H9 (cell line): ENCODE data around the gene ATP8A2. TPM values are rescaled to one million over a fixed set of nuclear protein-coding genes. Genes with fewer than 3 reads are reported as not detected.

Experiments
- DNase-seq: peaks from one replicate; pipeline ENCODE4 v3.0.0-alpha.2; 2017
- H2AFZ ChIP-seq: one replicate; pipeline ENCODE4 v1.6.1; 2013; ENCODE audit warnings: mild to moderate bottlenecking, low read length, control low read depth, moderate library complexity
- H2AK5ac ChIP-seq: 2 replicates; pipeline ENCODE4 v1.6.1; 2013; ENCODE audit warnings: low read length, control low read depth, mixed read lengths; ENCODE audit not compliant: insufficient read length
- H2BK120ac ChIP-seq: one replicate; pipeline ENCODE4 v1.6.1; 2013; ENCODE audit warnings: low read depth, mild to moderate bottlenecking, low read length, control low read depth, inconsistent platforms; ENCODE audit not compliant: poor library complexity, severe bottlenecking
- H2BK12ac ChIP-seq: 2 replicates; pipeline ENCODE4 v1.6.1; 2013; ENCODE audit warnings: low read length, control low read depth, mixed read lengths, low read depth; ENCODE audit not compliant: insufficient read length
- H2BK15ac ChIP-seq: 2 replicates; pipeline ENCODE4 v1.6.1; 2013; ENCODE audit warnings: low read depth, low read length, control low read depth
- H2BK20ac ChIP-seq: one replicate; pipeline ENCODE4 v1.6.1; 2013; ENCODE audit warnings: low read depth, mild to moderate bottlenecking, low read length, control low read depth, inconsistent platforms; ENCODE audit not compliant: poor library complexity, severe bottlenecking
- H2BK5ac ChIP-seq: 2 replicates; pipeline ENCODE4 v1.6.1; 2013; ENCODE audit warnings: low read length, control low read depth, mixed read lengths; ENCODE audit not compliant: insufficient read length
- H3K14ac ChIP-seq: 2 replicates; pipeline ENCODE4 v1.6.1; 2013; ENCODE audit warnings: low read length, control low read depth; ENCODE audit not compliant: insufficient read depth
- H3K18ac ChIP-seq: 2 replicates; pipeline ENCODE4 v1.6.1; 2013; ENCODE audit warnings: low read depth, mild to moderate bottlenecking, mixed read lengths, low read length, control low read depth; ENCODE audit not compliant: insufficient read length
- H3K23ac ChIP-seq: 2 replicates; pipeline ENCODE4 v1.6.1; 2013; ENCODE audit warnings: low read length, control low read depth, mixed read lengths, low read depth; ENCODE audit not compliant: insufficient read length
- H3K23me2 ChIP-seq: 2 replicates; pipeline ENCODE4 v1.6.1; 2013; ENCODE audit warnings: low read depth, mild to moderate bottlenecking, mixed read lengths, low read length, control low read depth; ENCODE audit not compliant: insufficient read length, poor library complexity, severe bottlenecking
- H3K27ac ChIP-seq: 2 replicates; pipeline ENCODE4 v1.5.1; 2013; ENCODE audit warnings: low read length, control low read depth, mixed read lengths, low read depth; ENCODE audit not compliant: insufficient read length
- H3K27me3 ChIP-seq: 2 replicates; pipeline ENCODE4 v1.6.1; 2013; ENCODE audit warnings: low read length, control low read depth, inconsistent platforms; ENCODE audit not compliant: insufficient read depth
- H3K4ac ChIP-seq: 2 replicates; pipeline ENCODE4 v1.6.1; 2013; ENCODE audit warnings: low read depth, mild to moderate bottlenecking, control low read depth, inconsistent platforms, low read length, moderate library complexity
- H3K4me1 ChIP-seq: 2 replicates; pipeline ENCODE4 v1.6.1; 2013; ENCODE audit warnings: low read length, control low read depth, inconsistent platforms; ENCODE audit not compliant: insufficient read depth
- H3K4me2 ChIP-seq: 2 replicates; pipeline ENCODE4 v1.6.1; 2013; ENCODE audit warnings: low read length, control low read depth, mixed read lengths; ENCODE audit not compliant: insufficient read length, insufficient read depth
- H3K56ac ChIP-seq: 2 replicates; pipeline ENCODE4 v1.6.1; 2013; ENCODE audit warnings: low read depth, mild to moderate bottlenecking, mixed read lengths, low read length, control low read depth; ENCODE audit not compliant: insufficient read length
- H3K79me1 ChIP-seq: 2 replicates; pipeline ENCODE4 v1.6.1; 2013; ENCODE audit warnings: low read depth, mild to moderate bottlenecking, moderate library complexity, low read length, control low read depth, inconsistent platforms; ENCODE audit not compliant: insufficient read depth, poor library complexity, severe bottlenecking
- H3K79me2 ChIP-seq: 2 replicates; pipeline ENCODE4 v1.6.1; 2013; ENCODE audit warnings: low read length, control low read depth, inconsistent platforms; ENCODE audit not compliant: insufficient read depth
- H3K9ac ChIP-seq: 2 replicates; pipeline ENCODE4 v1.6.1; 2013; ENCODE audit warnings: low read length, control low read depth, mixed read lengths; ENCODE audit not compliant: insufficient read length; ENCODE audit errors: extremely low read depth
- H3K9me3 ChIP-seq: one replicate; pipeline ENCODE4 v1.6.1; 2013; ENCODE audit warnings: low read depth, low read length, inconsistent platforms; ENCODE audit not compliant: control insufficient read depth
- H3T11ph ChIP-seq: one replicate; pipeline ENCODE4 v1.6.1; 2013; ENCODE audit warnings: mild to moderate bottlenecking, low read length, control low read depth, inconsistent platforms
- H4K20me1 ChIP-seq: one replicate; pipeline ENCODE4 v1.6.1; 2013; ENCODE audit not compliant: control insufficient read depth, insufficient read length, insufficient read depth
- H4K5ac ChIP-seq: 2 replicates; pipeline ENCODE4 v1.6.1; 2013; ENCODE audit warnings: low read depth, mild to moderate bottlenecking, mixed read lengths, low read length, control low read depth; ENCODE audit not compliant: insufficient read length
- H4K8ac ChIP-seq: replicated peaks from 2 replicates; pipeline ENCODE4 v1.6.1; 2013; ENCODE audit warnings: low read length, control low read depth, mixed read lengths, low read depth; ENCODE audit not compliant: insufficient read length
- H4K91ac ChIP-seq: 2 replicates; pipeline ENCODE4 v1.6.1; 2013; ENCODE audit warnings: low read depth, mild to moderate bottlenecking, moderate library complexity, mixed read lengths, low read length, control low read depth; ENCODE audit not compliant: insufficient read length
- H3K27ac Mint-ChIP-seq, 3 experiments: 2 replicates in 2 of 3; 3 replicates in 1 of 3; pipeline ENCODE4 v1.8.0; 2020 to 2021; ENCODE audit warnings: mixed read lengths in 3 of 3, mild to moderate bottlenecking in 1 of 3, moderate library complexity in 1 of 3
- H3K27me3 Mint-ChIP-seq: 2 replicates; pipeline ENCODE4 v1.8.0; 2021; ENCODE audit warnings: low read depth, mild to moderate bottlenecking, moderate library complexity, mixed read lengths
- H3K36me3 Mint-ChIP-seq, 3 experiments: 2 replicates in 2 of 3; 3 replicates in 1 of 3; pipeline ENCODE4 v1.8.0; 2020 to 2021; ENCODE audit warnings: low read depth in 3 of 3, mixed read lengths in 3 of 3; ENCODE audit not compliant: insufficient read depth in 1 of 3
- H3K4me1 Mint-ChIP-seq, 2 experiments: 2 replicates each; pipeline ENCODE4 v1.8.0; 2020; ENCODE audit warnings: mixed read lengths in 2 of 2
- H3K4me3 Mint-ChIP-seq, 2 experiments: 2 replicates in 1 of 2; 3 replicates in 1 of 2; pipeline ENCODE4 v1.8.0; 2020 to 2021; ENCODE audit warnings: mild to moderate bottlenecking in 2 of 2, mixed read lengths in 2 of 2, moderate library complexity in 1 of 2
- H3K9me3 Mint-ChIP-seq, 2 experiments: 2 replicates in 1 of 2; 3 replicates in 1 of 2; pipeline ENCODE4 v1.8.0; 2020; ENCODE audit warnings: mild to moderate bottlenecking in 2 of 2, mixed read lengths in 2 of 2, moderate library complexity in 1 of 2
- CTCF ChIP-seq: fragments of 200-600 bp; sonication (generic); conservative IDR thresholded peaks from 3 replicates; pipeline ENCODE4 v1.8.0; 2021; ENCODE audit warnings: antibody characterized with exemption, mild to moderate bottlenecking
- WGBS: extraction: QIAGEN DNeasy Blood & Tissue Kit; methylation state at CpG from one replicate; pipeline ENCODE4 v1.1.7; 2013; ENCODE audit warnings: missing lambda C conversion rate, low lambda C conversion rate, mixed read lengths; ENCODE audit not compliant: insufficient read length; ENCODE audit errors: extremely low coverage; 5-methylcytosine and 5-hydroxymethylcytosine counted together
- total RNA-seq: library from RNA; stranded (reverse); gene quantifications from 2 replicates; pipeline ENCODE4 v1.2.1, GENCODE V29; 2021

Gene ATP8A2
- total RNA-seq, 1 experiment from 2014 or later, result 18.2 TPM

GRCh38 chr13:25502031-25502430, 130.3 kb downstream of the ATP8A2 start:
- no peaks in the 10 kb centered on the region for H3K36me3 Mint-ChIP-seq
- no peaks in the 10 kb centered on the region for H3K79me1 ChIP-seq
- no peak overlapping the region for H4K8ac ChIP-seq
- no peak overlapping the region for H2BK120ac ChIP-seq
- no peaks in the 10 kb centered on the region for H3K27me3 ChIP-seq
- H2BK15ac ChIP-seq, result no peak overlapping the region
- H3K9me3 Mint-ChIP-seq, result no peaks in the 10 kb centered on the region
- no peaks in the 10 kb centered on the region for H3K79me2 ChIP-seq
- H2BK5ac ChIP-seq, result no peak overlapping the region
- H3K4ac ChIP-seq, result no peak overlapping the region
- H3K9me3 ChIP-seq, result no peaks in the 10 kb centered on the region
- H3K27ac Mint-ChIP-seq, result no peak overlapping the region; a peak in 1 of 7 replicates
- peaks cover 2% of the 10 kb centered on the region for H4K20me1 ChIP-seq
- H2BK20ac ChIP-seq, result no peak overlapping the region
- H3K56ac ChIP-seq, result no peak overlapping the region
- no peak overlapping the region for H3K4me2 ChIP-seq
- H3K27me3 Mint-ChIP-seq, result no peaks in the 10 kb centered on the region; the same call in 1 of the 2 replicates
- no peak overlapping the region for H2AFZ ChIP-seq
- no peak overlapping the region for H3T11ph ChIP-seq
- no peak overlapping the region for H3K9ac ChIP-seq
- no peak for TF ChIP-seq CTCF
- no peak for DNase-seq
- H3K18ac ChIP-seq, result no peak overlapping the region
- no peak overlapping the region for H3K23ac ChIP-seq
- H3K14ac ChIP-seq, result no peak overlapping the region
- no peak overlapping the region for H2AK5ac ChIP-seq
- H4K91ac ChIP-seq, result no peak overlapping the region
- WGBS, result no CpG with 5 or more reads among the region's 3 CpGs
- H3K27ac ChIP-seq, result no peak overlapping the region
- no peak overlapping the region for H3K4me3 Mint-ChIP-seq
- peaks cover 9 to 21% of the 10 kb centered on the region in 2 experiments for H3K4me1 Mint-ChIP-seq
- no peaks in the 10 kb centered on the region for H3K4me1 ChIP-seq
- no peak overlapping the region for H4K5ac ChIP-seq
- H2BK12ac ChIP-seq, result no peak overlapping the region
- H3K23me2 ChIP-seq, result no peaks in the 10 kb centered on the region
